ENCODE results near the gene CEACAM21. TPM values are rescaled to one million over a fixed set of nuclear protein-coding genes. Genes with fewer than 3 reads are reported as not detected.

Gene CEACAM21
- total RNA-seq, 1 experiment from 2014 or later, result 0.25 TPM

DNA sequence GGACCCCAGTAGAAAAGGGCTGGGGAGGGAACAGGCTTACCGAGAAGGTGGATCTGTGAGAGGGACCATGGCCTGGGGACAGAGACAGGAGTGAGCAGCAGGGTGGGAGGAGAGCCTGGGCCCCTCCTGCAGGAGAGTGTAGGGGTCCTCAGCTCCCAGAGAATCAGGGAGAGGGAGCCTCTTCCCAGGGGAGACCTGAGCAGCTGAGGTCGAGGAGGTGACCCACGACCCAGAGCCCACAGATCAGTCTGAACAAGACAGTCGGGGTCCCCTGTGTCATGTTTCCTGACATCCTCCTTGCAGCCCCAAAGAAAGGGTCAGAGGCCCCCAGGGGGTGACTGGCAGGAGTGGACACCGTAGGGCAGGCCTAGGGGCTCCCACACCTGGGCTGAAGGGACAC lies 44.2 kb downstream of the CEACAM21 start:
- no peaks in the 10 kb centered on the region for H3K36me3 ChIP-seq (ENCODE audit: control insufficient read depth in 1 of 2, insufficient read depth in 2 of 2, low read length in 2 of 2)
- no peak overlapping the region for H3K27ac ChIP-seq (ENCODE audit: low read depth, low read length)
- BruUV-seq (replicated peaks), result no TSS peak
- ChIA-PET CTCF (interaction anchor here (1.3 kb wide), 1 partner anchor 30 kb away, joined by 3 read pairs; no protein-coding TSS in a partner anchor), RAD21 (ENCODE audit: low non-redundant PET in 1 of 2, low total read pairs in 2 of 2, uncharacterized antibody in 2 of 2, unreplicated experiment in 2 of 2) (no interaction called here), POLR2A (no interaction called here)
- H3K9ac ChIP-seq (ENCODE audit: low read length), result no peak overlapping the region
- TF ChIP-seq MAX (IDR thresholded peaks at IDR 0.05), result no peak
- TF ChIP-seq YY1 (IDR thresholded peaks at IDR 0.05; ENCODE audit: extremely low read depth, insufficient replicate concordance, low read depth, low read length), result no peak
- TF ChIP-seq JUND (IDR thresholded peaks at IDR 0.05), result no peak
- no peak for TF ChIP-seq SP1 (IDR thresholded peaks at IDR 0.05; ENCODE audit: low read depth)
- TF ChIP-seq TCF7L2 (IDR thresholded peaks at IDR 0.05; ENCODE audit: borderline replicate concordance, extremely low read depth, insufficient read depth, insufficient read length), result no peak
- no peak for TF ChIP-seq SRF (IDR thresholded peaks at IDR 0.05; ENCODE audit: low read depth)
- no peak for TF ChIP-seq SIN3A (IDR thresholded peaks at IDR 0.05; ENCODE audit: low read depth)
- TF ChIP-seq CBX3 (IDR thresholded peaks at IDR 0.05; ENCODE audit: low read depth), result no peak
- TF ChIP-seq ELF1 (IDR thresholded peaks at IDR 0.05; ENCODE audit: borderline replicate concordance, low read depth), result no peak
- TF ChIP-seq, protein P1, sequence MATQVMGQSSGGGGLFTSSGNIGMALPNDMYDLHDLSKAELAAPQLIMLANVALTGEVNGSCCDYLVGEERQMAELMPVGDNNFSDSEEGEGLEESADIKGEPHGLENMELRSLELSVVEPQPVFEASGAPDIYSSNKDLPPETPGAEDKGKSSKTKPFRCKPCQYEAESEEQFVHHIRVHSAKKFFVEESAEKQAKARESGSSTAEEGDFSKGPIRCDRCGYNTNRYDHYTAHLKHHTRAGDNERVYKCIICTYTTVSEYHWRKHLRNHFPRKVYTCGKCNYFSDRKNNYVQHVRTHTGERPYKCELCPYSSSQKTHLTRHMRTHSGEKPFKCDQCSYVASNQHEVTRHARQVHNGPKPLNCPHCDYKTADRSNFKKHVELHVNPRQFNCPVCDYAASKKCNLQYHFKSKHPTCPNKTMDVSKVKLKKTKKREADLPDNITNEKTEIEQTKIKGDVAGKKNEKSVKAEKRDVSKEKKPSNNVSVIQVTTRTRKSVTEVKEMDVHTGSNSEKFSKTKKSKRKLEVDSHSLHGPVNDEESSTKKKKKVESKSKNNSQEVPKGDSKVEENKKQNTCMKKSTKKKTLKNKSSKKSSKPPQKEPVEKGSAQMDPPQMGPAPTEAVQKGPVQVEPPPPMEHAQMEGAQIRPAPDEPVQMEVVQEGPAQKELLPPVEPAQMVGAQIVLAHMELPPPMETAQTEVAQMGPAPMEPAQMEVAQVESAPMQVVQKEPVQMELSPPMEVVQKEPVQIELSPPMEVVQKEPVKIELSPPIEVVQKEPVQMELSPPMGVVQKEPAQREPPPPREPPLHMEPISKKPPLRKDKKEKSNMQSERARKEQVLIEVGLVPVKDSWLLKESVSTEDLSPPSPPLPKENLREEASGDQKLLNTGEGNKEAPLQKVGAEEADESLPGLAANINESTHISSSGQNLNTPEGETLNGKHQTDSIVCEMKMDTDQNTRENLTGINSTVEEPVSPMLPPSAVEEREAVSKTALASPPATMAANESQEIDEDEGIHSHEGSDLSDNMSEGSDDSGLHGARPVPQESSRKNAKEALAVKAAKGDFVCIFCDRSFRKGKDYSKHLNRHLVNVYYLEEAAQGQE (IDR thresholded peaks at IDR 0.05; ENCODE audit: low read depth), result no peak
- TF ChIP-seq EZH2 (IDR thresholded peaks at IDR 0.05), result no peak
- no peak for TF ChIP-seq POLR2AphosphoS5 (IDR thresholded peaks at IDR 0.05; ENCODE audit: low read depth, low read length)
- TF ChIP-seq POLR2A (IDR thresholded peaks at IDR 0.05; ENCODE audit: borderline replicate concordance, extremely low read depth, insufficient read depth, insufficient read length), result no peak
- no peaks in the 10 kb centered on the region for H3K4me1 ChIP-seq (ENCODE audit: control insufficient read depth in 1 of 2, insufficient read depth in 2 of 2, low read length in 2 of 2)
- no peaks in the 10 kb centered on the region for H3K79me2 ChIP-seq (ENCODE audit: insufficient read depth, low read length)
- intact Hi-C loops (cut with micrococcal nuclease), result no loop called here
- H3K4me3 ChIP-seq (replicated peaks in 1 of 2; ENCODE audit: low read depth in 1 of 2, low read length in 2 of 2), result no peak overlapping the region
- DNase-seq (ENCODE audit: low read depth, low spot score), result no peak
- H2AFZ ChIP-seq (ENCODE audit: low read depth, low read length, poor library complexity, severe bottlenecking), result no peak overlapping the region
- H3K4me2 ChIP-seq (ENCODE audit: low read length), result no peak overlapping the region
- H3K9me2 ChIP-seq (ENCODE audit: insufficient read depth), result no peaks in the 10 kb centered on the region
- H3K27me3 ChIP-seq (ENCODE audit: insufficient read depth, low read length), result peaks cover 34% of the 10 kb centered on the region
- no peaks in the 10 kb centered on the region for H3K9me3 ChIP-seq (ENCODE audit: control insufficient read depth in 1 of 2, insufficient read depth in 1 of 2, low read depth in 1 of 2, low read length in 2 of 2)
- no peaks in the 10 kb centered on the region for H4K20me1 ChIP-seq (ENCODE audit: insufficient read depth)
- no peak for ATAC-seq
